Measurements from ENCODE around the gene CDK14.

DNA sequence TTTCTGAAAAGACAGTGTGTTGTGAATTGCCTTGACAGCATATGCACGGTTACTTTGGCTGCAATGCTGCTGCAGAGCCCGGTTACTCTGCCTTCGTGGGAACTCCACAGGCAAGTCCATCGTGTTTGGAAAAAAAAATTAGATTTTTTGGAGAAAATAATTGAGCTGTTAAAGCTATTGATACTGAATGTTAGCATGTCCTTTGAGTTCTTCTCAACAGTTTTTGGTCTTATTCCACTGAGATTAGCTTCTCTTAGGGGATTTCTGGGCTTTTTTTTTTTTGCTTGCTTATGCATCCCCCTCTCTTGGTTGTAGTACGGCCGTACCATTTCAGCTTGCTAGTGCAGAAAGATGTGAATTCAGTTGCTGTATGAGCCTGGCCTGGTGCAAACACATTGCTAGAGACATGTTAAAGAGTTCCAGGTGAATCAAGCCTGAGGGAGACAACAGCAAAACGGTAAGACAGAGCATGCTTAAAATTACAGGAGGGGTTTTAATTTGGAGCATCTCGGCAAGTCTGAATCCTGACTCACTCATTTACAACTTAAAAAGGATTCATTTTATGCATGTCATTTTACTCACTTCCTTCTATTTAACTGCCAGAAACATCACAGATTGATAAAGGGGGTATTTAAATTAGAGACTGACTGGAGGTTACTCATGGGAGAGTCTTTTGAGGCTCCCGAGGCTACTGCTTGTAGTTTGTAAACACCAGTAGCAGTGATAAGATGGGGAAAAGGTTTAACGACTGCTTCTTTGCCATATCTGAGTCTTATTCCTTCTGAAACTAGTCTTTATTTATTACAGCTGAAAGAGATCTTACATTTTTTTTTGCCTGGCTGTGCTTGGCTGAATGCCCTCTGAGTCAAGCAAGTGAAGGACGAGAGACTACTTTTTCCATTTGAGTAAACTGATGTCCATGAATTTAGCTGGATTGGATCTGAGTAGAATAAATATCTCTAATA, 113.7 kb downstream of the CDK14 start:
- TF ChIP-seq POLR2A (IDR thresholded peaks at IDR 0.05) (no peak), CTCF (IDR thresholded peaks at IDR 0.05) (no peak)

Measured in stomach (tissue), 4 donors.